Activated CD8-positive, alpha-beta memory T cell treated with anti-CD3 and anti-CD28 coated beads, Interleukin-2, amount 50 U/mL, for 1 hour (primary cell): ENCODE results near the gene NSD2.

ENCODE experiments used
- DNase-seq: peaks from one replicate; pipeline ENCODE4 v3.0.0-alpha.2; 2020; ENCODE audit errors: extremely low read depth

Gene NSD2

GRCh38 chr4:1945124-1945895 lies 74.1 kb downstream of the NSD2 start:
- no peak for DNase-seq

GRCh38 chr4:1945912-1946311 lies 74.7 kb downstream of the NSD2 start:
- no peak for DNase-seq

GRCh38 chr4:1948232-1948631 lies 77.0 kb downstream of the NSD2 start:
- no peak for DNase-seq

- no peak for DNase-seq
Observed at GRCh38 chr4:1948892-1949436, 77.8 kb downstream of the NSD2 start.

- DNase-seq: no peak
Observed at GRCh38 chr4:1950369-1950768, 79.2 kb downstream of the NSD2 start.

- DNase-seq: no peak
Observed at GRCh38 chr4:1952058-1952700, 81.0 kb downstream of the NSD2 start.

- DNase-seq: no peak
Observed at GRCh38 chr4:1952719-1953118, 81.5 kb downstream of the NSD2 start.

- no peak for DNase-seq
Observed at GRCh38 chr4:1953335-1953734, 82.1 kb downstream of the NSD2 start.

GRCh38 chr4:1956631-1957030 lies 85.4 kb downstream of the NSD2 start:
- DNase-seq: no peak

- DNase-seq: no peak
Observed at GRCh38 chr4:1958276-1959103, 87.3 kb downstream of the NSD2 start.

GRCh38 chr4:1959104-1959384 lies 87.9 kb downstream of the NSD2 start:
- DNase-seq: no peak

GRCh38 chr4:1960170-1960825 lies 89.1 kb downstream of the NSD2 start:
- DNase-seq: no peak

GRCh38 chr4:1961038-1961437 lies 89.8 kb downstream of the NSD2 start:
- DNase-seq: no peak

- DNase-seq: no peak
Observed at GRCh38 chr4:1961563-1961962, 90.4 kb downstream of the NSD2 start.

- no peak for DNase-seq
Observed at GRCh38 chr4:1962980-1963379, 91.8 kb downstream of the NSD2 start.

- no peak for DNase-seq
Observed at GRCh38 chr4:1964443-1964842, 93.2 kb downstream of the NSD2 start.

- no peak for DNase-seq
Observed at GRCh38 chr4:1964971-1965370, 93.8 kb downstream of the NSD2 start.

- DNase-seq: no peak
Observed at GRCh38 chr4:1967512-1968149, 96.4 kb downstream of the NSD2 start.

- DNase-seq: no peak
Observed at GRCh38 chr4:1968686-1969295, 97.6 kb downstream of the NSD2 start.

GRCh38 chr4:1969928-1970723 lies 98.9 kb downstream of the NSD2 start:
- DNase-seq: no peak
